Stimulated activated naive CD8-positive, alpha-beta T cell treated with anti-CD3 and anti-CD28 coated beads, Interleukin-15, Interleukin-2, amounts not matched to agents 100 ng/mL and 50 ng/mL, for 24 hours (primary cell): Measurements from ENCODE around the gene PHPT1.
"Not testable (repeated sequence)": the region's sequence is repeated elsewhere in the genome, so short reads cannot be mapped to it uniquely, and the experiment has no call there.

Experiments
- H3K27ac Mint-ChIP-seq: one replicate; pipeline ENCODE4 v1.8.0; 2021; ENCODE audit warnings: mild to moderate bottlenecking, mixed read lengths
- H3K27me3 Mint-ChIP-seq: one replicate; pipeline ENCODE4 v1.8.0; 2021; ENCODE audit warnings: mixed read lengths
- H3K36me3 Mint-ChIP-seq: one replicate; pipeline ENCODE4 v1.8.0; 2021; ENCODE audit warnings: low read depth, mixed read lengths
- H3K4me1 Mint-ChIP-seq: one replicate; pipeline ENCODE4 v1.8.0; 2021; ENCODE audit warnings: low read depth, mixed read lengths
- H3K4me3 Mint-ChIP-seq: one replicate; pipeline ENCODE4 v1.8.0; 2021; ENCODE audit warnings: mild to moderate bottlenecking, mixed read lengths
- H3K9me3 Mint-ChIP-seq: one replicate; pipeline ENCODE4 v1.8.0; 2021; ENCODE audit warnings: mixed read lengths

The PHPT1 gene

GRCh38 chr9:136840140-136840876 lies 8.9 kb upstream of the PHPT1 start:
- Mint-ChIP-seq H3K4me3 (no peak overlapping the region), H3K27me3 (no peaks in the 10 kb centered on the region), H3K27ac (no peak overlapping the region), H3K36me3 (peaks cover 5% of the 10 kb centered on the region), H3K4me1 (peaks cover 7% of the 10 kb centered on the region), H3K9me3 (no peaks in the 10 kb centered on the region)

GRCh38 chr9:136840877-136841645 lies 8.1 kb upstream of the PHPT1 start:
- Mint-ChIP-seq H3K4me3 (no peak overlapping the region), H3K4me1 (peaks cover 7% of the 10 kb centered on the region), H3K27ac (no peak overlapping the region), H3K27me3 (no peaks in the 10 kb centered on the region), H3K36me3 (peaks cover 5% of the 10 kb centered on the region), H3K9me3 (no peaks in the 10 kb centered on the region)

GRCh38 chr9:136841646-136842379 lies 7.4 kb upstream of the PHPT1 start:
- peak overlapping the region; percentile 75 for H3K4me3 Mint-ChIP-seq
- H3K36me3 Mint-ChIP-seq, H3K27me3 Mint-ChIP-seq, H3K9me3 Mint-ChIP-seq, H3K27ac Mint-ChIP-seq, H3K4me1 Mint-ChIP-seq: not testable (repeated sequence)

- not testable (repeated sequence) for H3K9me3 Mint-ChIP-seq, H3K36me3 Mint-ChIP-seq, H3K4me1 Mint-ChIP-seq, H3K27ac Mint-ChIP-seq, H3K27me3 Mint-ChIP-seq
- H3K4me3 Mint-ChIP-seq: peak within 1 kb of the TSS; percentile 75
These were observed 6.7 kb upstream of the PHPT1 start, which contains the start of gene AJM1 for GRCh38 chr9:136842380-136842948. TSS of gene AJM1 (plus strand) at chr9:136842478. CDS start at chr9:136844415, 1,937 bp downstream.

GRCh38 chr9:136843159-136843800 lies 5.9 kb upstream of the PHPT1 start:
- Mint-ChIP-seq H3K4me3 (peak overlapping the region; percentile 43), H3K4me1 (peaks cover 13% of the 10 kb centered on the region)
- not testable (repeated sequence) for H3K36me3 Mint-ChIP-seq, H3K27me3 Mint-ChIP-seq, H3K9me3 Mint-ChIP-seq, H3K27ac Mint-ChIP-seq

- Mint-ChIP-seq H3K4me1 (peaks cover 15% of the 10 kb centered on the region), H3K4me3 (peak overlapping the region; percentile 43)
- not testable (repeated sequence) for H3K36me3 Mint-ChIP-seq, H3K9me3 Mint-ChIP-seq, H3K27me3 Mint-ChIP-seq, H3K27ac Mint-ChIP-seq
These were observed 5.1 kb upstream of the PHPT1 start for GRCh38 chr9:136843801-136844740.

GRCh38 chr9:136844761-136845464 lies 4.3 kb upstream of the PHPT1 start:
- Mint-ChIP-seq H3K9me3 (no peaks in the 10 kb centered on the region), H3K4me3 (no peak overlapping the region), H3K27me3 (peaks cover 8% of the 10 kb centered on the region), H3K4me1 (peaks cover 17% of the 10 kb centered on the region), H3K36me3 (peaks cover 3% of the 10 kb centered on the region), H3K27ac (no peak overlapping the region)

GRCh38 chr9:136845465-136846260 lies 3.5 kb upstream of the PHPT1 start:
- Mint-ChIP-seq H3K4me1 (peaks cover 19% of the 10 kb centered on the region), H3K36me3 (no peaks in the 10 kb centered on the region), H3K27ac (no peak overlapping the region), H3K9me3 (no peaks in the 10 kb centered on the region), H3K27me3 (peaks cover 8% of the 10 kb centered on the region), H3K4me3 (no peak overlapping the region)

- no peak overlapping the region for H3K27ac Mint-ChIP-seq
- no peaks in the 10 kb centered on the region for H3K36me3 Mint-ChIP-seq
- peak overlapping the region; percentile 10 for H3K4me3 Mint-ChIP-seq
- peaks cover 8% of the 10 kb centered on the region for H3K27me3 Mint-ChIP-seq
- peaks cover 19% of the 10 kb centered on the region for H3K4me1 Mint-ChIP-seq
- no peaks in the 10 kb centered on the region for H3K9me3 Mint-ChIP-seq
These were observed 2.7 kb upstream of the PHPT1 start for GRCh38 chr9:136846376-136847087.

- H3K27ac Mint-ChIP-seq: peak overlapping the region; percentile 72
- peaks cover 8% of the 10 kb centered on the region for H3K27me3 Mint-ChIP-seq
- H3K36me3 Mint-ChIP-seq: no peaks in the 10 kb centered on the region
- H3K9me3 Mint-ChIP-seq: no peaks in the 10 kb centered on the region
- peak overlapping the region; percentile 88 for H3K4me3 Mint-ChIP-seq
- H3K4me1 Mint-ChIP-seq: peaks cover 19% of the 10 kb centered on the region
These were observed 2.0 kb upstream of the PHPT1 start for GRCh38 chr9:136847088-136847825.

GRCh38 chr9:136847826-136848392 lies 1.3 kb upstream of the PHPT1 start:
- Mint-ChIP-seq H3K27ac (peak overlapping the region; percentile 72), H3K36me3 (no peaks in the 10 kb centered on the region), H3K9me3 (no peaks in the 10 kb centered on the region), H3K27me3 (peaks cover 8% of the 10 kb centered on the region), H3K4me1 (peaks cover 19% of the 10 kb centered on the region), H3K4me3 (peak overlapping the region; percentile 88)
